A172 (cell line): ENCODE results near the gene DGKD. TPM values are rescaled to one million over a fixed set of nuclear protein-coding genes. Genes with fewer than 3 reads are reported as not detected.

Experiments used
- DNase-seq: peaks from one replicate; pipeline ENCODE4 v3.0.0-alpha.2; 2015; ENCODE audit warnings: low spot score
- total RNA-seq: library from RNA; depleted of rRNA; stranded (reverse); fragments of >200 nt; shearing (Covaris generic); gene quantifications from 2 replicates; pipeline ENCODE4 v1.2.3, GENCODE V29; 2014

Gene DGKD
- total RNA-seq, 1 experiment from 2014 or later, result 16.4 TPM

- DNase-seq, result no peak
Observed at GRCh38 chr2:233459426-233459825, 105.1 kb downstream of the DGKD start.

- no peak for DNase-seq
Observed at GRCh38 chr2:233460726-233461441, 106.6 kb downstream of the DGKD start.

- no peak for DNase-seq
Observed at GRCh38 chr2:233461481-233461891, 107.2 kb downstream of the DGKD start.

GRCh38 chr2:233462202-233462785, 108.0 kb downstream of the DGKD start:
- no peak for DNase-seq

GRCh38 chr2:233462826-233463470, 108.7 kb downstream of the DGKD start:
- DNase-seq, result no peak

- DNase-seq, result no peak
Observed at GRCh38 chr2:233463586-233463985, 109.3 kb downstream of the DGKD start.

GRCh38 chr2:233464056-233464455, 109.8 kb downstream of the DGKD start:
- DNase-seq, result no peak

GRCh38 chr2:233464531-233465240, 110.4 kb downstream of the DGKD start:
- no peak for DNase-seq

- no peak for DNase-seq
Observed at GRCh38 chr2:233466991-233467603, 112.8 kb downstream of the DGKD start.

- no peak for DNase-seq
Observed at GRCh38 chr2:233468047-233468740, 113.9 kb downstream of the DGKD start.

- DNase-seq, result no peak
Observed at GRCh38 chr2:233468741-233469110, 114.4 kb downstream of the DGKD start.

- DNase-seq, result no peak
Observed at GRCh38 chr2:233469261-233470010, 115.1 kb downstream of the DGKD start.

- DNase-seq, result no peak
Observed at GRCh38 chr2:233470011-233470687, 115.9 kb downstream of the DGKD start.

- no peak for DNase-seq
Observed at GRCh38 chr2:233470839-233471238, 116.5 kb downstream of the DGKD start.

- no peak for DNase-seq
Observed at GRCh38 chr2:233471291-233472035, 117.2 kb downstream of the DGKD start.

- no peak for DNase-seq
Observed at GRCh38 chr2:233473386-233473791, 119.1 kb downstream of the DGKD start.

GRCh38 chr2:233473878-233474277, 119.6 kb downstream of the DGKD start:
- DNase-seq, result no peak

GRCh38 chr2:233474308-233475160, 120.2 kb downstream of the DGKD start:
- DNase-seq, result no peak

- no peak for DNase-seq
Observed at GRCh38 chr2:233476063-233476410, 121.7 kb downstream of the DGKD start.
